ENCODE measurements around the gene AGBL1. TPM values are rescaled to one million over a fixed set of nuclear protein-coding genes. Genes with fewer than 3 reads are reported as not detected.

AGBL1 gene
- total RNA-seq, 1 experiment from 2014 or later = not detected

- H3K9me3 Mint-ChIP-seq (ENCODE audit: unreplicated experiment) = no peaks in the 10 kb centered on the region
- CTCF ChIA-PET = no interaction called here
- TF ChIP-seq, protein P1, sequence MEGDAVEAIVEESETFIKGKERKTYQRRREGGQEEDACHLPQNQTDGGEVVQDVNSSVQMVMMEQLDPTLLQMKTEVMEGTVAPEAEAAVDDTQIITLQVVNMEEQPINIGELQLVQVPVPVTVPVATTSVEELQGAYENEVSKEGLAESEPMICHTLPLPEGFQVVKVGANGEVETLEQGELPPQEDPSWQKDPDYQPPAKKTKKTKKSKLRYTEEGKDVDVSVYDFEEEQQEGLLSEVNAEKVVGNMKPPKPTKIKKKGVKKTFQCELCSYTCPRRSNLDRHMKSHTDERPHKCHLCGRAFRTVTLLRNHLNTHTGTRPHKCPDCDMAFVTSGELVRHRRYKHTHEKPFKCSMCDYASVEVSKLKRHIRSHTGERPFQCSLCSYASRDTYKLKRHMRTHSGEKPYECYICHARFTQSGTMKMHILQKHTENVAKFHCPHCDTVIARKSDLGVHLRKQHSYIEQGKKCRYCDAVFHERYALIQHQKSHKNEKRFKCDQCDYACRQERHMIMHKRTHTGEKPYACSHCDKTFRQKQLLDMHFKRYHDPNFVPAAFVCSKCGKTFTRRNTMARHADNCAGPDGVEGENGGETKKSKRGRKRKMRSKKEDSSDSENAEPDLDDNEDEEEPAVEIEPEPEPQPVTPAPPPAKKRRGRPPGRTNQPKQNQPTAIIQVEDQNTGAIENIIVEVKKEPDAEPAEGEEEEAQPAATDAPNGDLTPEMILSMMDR (IDR thresholded peaks at IDR 0.05; ENCODE audit: insufficient read depth in 1 of 2, low read depth in 1 of 2, low read length in 1 of 2, severe bottlenecking in 1 of 2, unreplicated experiment in 1 of 2) = no peak
- intact Hi-C loops (cut with micrococcal nuclease; ENCODE audit: unreplicated experiment) = no loop called here
- no peaks in the 10 kb centered on the region for H3K9me3 ChIP-seq
- H3K4me1 Mint-ChIP-seq (ENCODE audit: low read depth, unreplicated experiment) = no peaks in the 10 kb centered on the region
- no peaks in the 10 kb centered on the region for H3K36me3 ChIP-seq (ENCODE audit: control insufficient read depth, insufficient read depth, low read length)
- DNase-seq = no peak
- no peak overlapping the region for H3K4me3 Mint-ChIP-seq (ENCODE audit: unreplicated experiment)
- peaks cover 4% of the 10 kb centered on the region for H3K27me3 Mint-ChIP-seq (ENCODE audit: insufficient read depth, unreplicated experiment)
- no peaks in the 10 kb centered on the region for H3K36me3 Mint-ChIP-seq (ENCODE audit: insufficient read depth, unreplicated experiment)
- POLR2A ChIA-PET = no interaction called here
- no peak overlapping the region for H3K27ac Mint-ChIP-seq (ENCODE audit: unreplicated experiment)
- no TSS peak for BruUV-seq (replicated peaks)
- H3K27me3 ChIP-seq (replicated peaks; ENCODE audit: control insufficient read depth, insufficient read depth, low read length) = no peaks in the 10 kb centered on the region
- no peak overlapping the region for H3K4me3 ChIP-seq (ENCODE audit: low read depth, low read length)
- no peaks in the 10 kb centered on the region for H3K4me1 ChIP-seq
These were observed 104.2 kb downstream of the AGBL1 start for GRCh38 chr15:86183596-86184491.

- H3K4me3 Mint-ChIP-seq (ENCODE audit: unreplicated experiment) = no peak overlapping the region
- TF ChIP-seq, protein P1 (IDR thresholded peaks at IDR 0.05; ENCODE audit: insufficient read depth in 1 of 2, low read depth in 1 of 2, low read length in 1 of 2, severe bottlenecking in 1 of 2, unreplicated experiment in 1 of 2) = no peak
- ChIA-PET POLR2A (no interaction called here), CTCF (no interaction called here)
- intact Hi-C loops (cut with micrococcal nuclease; ENCODE audit: unreplicated experiment) = no loop called here
- peaks cover 14% of the 10 kb centered on the region for H3K27me3 Mint-ChIP-seq (ENCODE audit: insufficient read depth, unreplicated experiment)
- no peaks in the 10 kb centered on the region for H3K9me3 ChIP-seq
- no peaks in the 10 kb centered on the region for H3K9me3 Mint-ChIP-seq (ENCODE audit: unreplicated experiment)
- H3K4me1 Mint-ChIP-seq (ENCODE audit: low read depth, unreplicated experiment) = no peaks in the 10 kb centered on the region
- no peaks in the 10 kb centered on the region for H3K27me3 ChIP-seq (replicated peaks; ENCODE audit: control insufficient read depth, insufficient read depth, low read length)
- H3K4me3 ChIP-seq (ENCODE audit: low read depth, low read length) = no peak overlapping the region
- no peaks in the 10 kb centered on the region for H3K36me3 ChIP-seq (ENCODE audit: control insufficient read depth, insufficient read depth, low read length)
- no TSS peak for BruUV-seq (replicated peaks)
- H3K4me1 ChIP-seq = no peaks in the 10 kb centered on the region
- no peak for DNase-seq
- H3K27ac Mint-ChIP-seq (ENCODE audit: unreplicated experiment) = no peak overlapping the region
- H3K36me3 Mint-ChIP-seq (ENCODE audit: insufficient read depth, unreplicated experiment) = no peaks in the 10 kb centered on the region
These were observed 114.2 kb downstream of the AGBL1 start for GRCh38 chr15:86193716-86194380.

DNA sequence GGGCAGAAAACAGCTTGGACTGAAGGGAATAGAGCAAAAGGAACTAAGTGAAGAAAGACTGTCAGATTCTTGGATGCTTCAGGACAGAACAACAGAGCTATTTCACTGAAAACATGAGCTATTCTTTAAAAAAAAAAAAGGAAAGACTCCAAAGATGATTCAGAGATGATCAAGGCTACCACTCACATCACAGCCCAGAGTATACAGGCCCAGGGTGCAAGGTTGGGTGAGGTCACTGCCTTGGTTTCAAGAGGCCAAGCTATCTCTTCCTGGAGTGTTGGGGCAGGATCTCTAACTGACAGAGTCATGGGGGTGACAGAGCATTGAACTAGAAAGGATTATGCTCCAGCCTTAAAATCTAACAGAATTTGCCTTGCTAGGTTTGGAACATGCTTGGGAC lies 118.1 kb downstream of the AGBL1 start:
- H3K9me3 ChIP-seq = no peaks in the 10 kb centered on the region
- no peak for DNase-seq
- Mint-ChIP-seq H3K36me3 (ENCODE audit: insufficient read depth, unreplicated experiment) (no peaks in the 10 kb centered on the region), H3K27me3 (ENCODE audit: insufficient read depth, unreplicated experiment) (peaks cover 5% of the 10 kb centered on the region), H3K9me3 (ENCODE audit: unreplicated experiment) (no peaks in the 10 kb centered on the region), H3K4me1 (ENCODE audit: low read depth, unreplicated experiment) (no peaks in the 10 kb centered on the region), H3K4me3 (ENCODE audit: unreplicated experiment) (no peak overlapping the region), H3K27ac (ENCODE audit: unreplicated experiment) (no peak overlapping the region)
- H3K27me3 ChIP-seq (replicated peaks; ENCODE audit: control insufficient read depth, insufficient read depth, low read length) = no peaks in the 10 kb centered on the region
- BruUV-seq (replicated peaks) = no TSS peak
- POLR2A ChIA-PET = no interaction called here
- CTCF ChIA-PET = no interaction called here
- intact Hi-C loops (cut with micrococcal nuclease; ENCODE audit: unreplicated experiment) = no loop called here
- no peak overlapping the region for H3K4me3 ChIP-seq (ENCODE audit: low read depth, low read length)
- no peaks in the 10 kb centered on the region for H3K36me3 ChIP-seq (ENCODE audit: control insufficient read depth, insufficient read depth, low read length)
- TF ChIP-seq, protein P1 (IDR thresholded peaks at IDR 0.05; ENCODE audit: insufficient read depth in 1 of 2, low read depth in 1 of 2, low read length in 1 of 2, severe bottlenecking in 1 of 2, unreplicated experiment in 1 of 2) = no peak
- no peaks in the 10 kb centered on the region for H3K4me1 ChIP-seq
